Caco-2 (cell line): ENCODE measurements around the gene PRDM10. TPM values are rescaled to one million over a fixed set of nuclear protein-coding genes. Genes with fewer than 3 reads are reported as not detected.
"Not testable (repeated sequence)": the region's sequence is repeated elsewhere in the genome, so short reads cannot be mapped to it uniquely, and the experiment has no call there.

ENCODE experiments used
- BruUV-seq: library from RNA; stranded (reverse); fragments of 400-500 nt; replicated peaks from 2 replicates; lab custom pipeline; 2021; lab: Mats Ljungman, UMichigan
- CTCF ChIA-PET: fragments of 300-600 bp; sonication (Branson Sonifier 250); formaldehyde crosslinking; loops from one replicate; lab custom pipeline; 2022; ENCODE audit warnings: antibody characterized with exemption; lab: Charles Lee
- POLR2A ChIA-PET: fragments of 300-600 bp; sonication (Branson Sonifier 250); formaldehyde crosslinking; loops from one replicate; lab custom pipeline; 2022; ENCODE audit warnings: antibody characterized with exemption; lab: Charles Lee
- DNase-seq, 2 experiments: peaks; one replicate each; pipeline versions ENCODE4 v3.0.0 to v3.0.0-alpha.2; 2020 to 2022
- H3K27me3 ChIP-seq: replicated peaks from 2 replicates; pipeline ENCODE4 v1.6.0; 2011; ENCODE audit warnings: low read length; ENCODE audit not compliant: control insufficient read depth, insufficient read depth
- H3K36me3 ChIP-seq: 2 replicates; pipeline ENCODE4 v1.5.1; 2011; ENCODE audit warnings: low read length; ENCODE audit not compliant: control insufficient read depth, insufficient read depth
- H3K4me1 ChIP-seq: fragments of 250-450 bp; sonication (Bioruptor Pico); 2 replicates; pipeline ENCODE4 v1.5.1; 2020; ENCODE audit warnings: mild to moderate bottlenecking
- H3K4me3 ChIP-seq: 2 replicates; pipeline ENCODE4 v1.5.1; 2011; ENCODE audit warnings: low read depth, mild to moderate bottlenecking, control low read depth, low read length
- H3K9me3 ChIP-seq: fragments of 250-450 bp; sonication (Bioruptor Pico); 2 replicates; pipeline ENCODE4 v1.5.1; 2020; ENCODE audit warnings: mild to moderate bottlenecking, moderate library complexity
- H3K27ac Mint-ChIP-seq: one replicate; pipeline ENCODE4 v1.8.0; 2022; ENCODE audit warnings: mixed read lengths; ENCODE audit not compliant: unreplicated experiment
- H3K27me3 Mint-ChIP-seq: one replicate; pipeline ENCODE4 v1.8.0; 2022; ENCODE audit warnings: mixed read lengths; ENCODE audit not compliant: insufficient read depth, unreplicated experiment
- H3K36me3 Mint-ChIP-seq: one replicate; pipeline ENCODE4 v1.8.0; 2022; ENCODE audit warnings: mild to moderate bottlenecking, mixed read lengths; ENCODE audit not compliant: insufficient read depth, unreplicated experiment
- H3K4me1 Mint-ChIP-seq: one replicate; pipeline ENCODE4 v1.8.0; 2022; ENCODE audit warnings: low read depth, mixed read lengths; ENCODE audit not compliant: unreplicated experiment
- H3K4me3 Mint-ChIP-seq: one replicate; pipeline ENCODE4 v1.8.0; 2022; ENCODE audit warnings: mild to moderate bottlenecking, moderate library complexity, mixed read lengths; ENCODE audit not compliant: unreplicated experiment
- H3K9me3 Mint-ChIP-seq: one replicate; pipeline ENCODE4 v1.8.0; 2022; ENCODE audit warnings: mixed read lengths; ENCODE audit not compliant: unreplicated experiment
- intact Hi-C: fragments of 100-400 bp; cut with micrococcal nuclease; formaldehyde crosslinking; loops from one replicate; pipeline ENCODE4 v1.10.0; 2022; ENCODE audit not compliant: unreplicated experiment
- total RNA-seq: library from RNA; stranded (reverse); gene quantifications from 2 replicates; pipeline ENCODE4 v1.2.3, GENCODE V29; 2022
- TF ChIP-seq, protein P1 (sequence below), 2 experiments: fragments of 200-600 bp in 1 of 2; IDR thresholded peaks; 1 replicate in 1 of 2; 2 replicates in 1 of 2; pipeline versions ENCODE4 v1.5.1 to v1.8.0; 2011 to 2022; ENCODE audit warnings: antibody characterized with exemption in 1 of 2, control low read depth in 1 of 2, inconsistent platforms in 1 of 2, low read depth in 1 of 2, low read length in 1 of 2, mild to moderate bottlenecking in 1 of 2, moderate library complexity in 1 of 2; ENCODE audit not compliant: insufficient read depth in 1 of 2, severe bottlenecking in 1 of 2, unreplicated experiment in 1 of 2

The PRDM10 gene
- total RNA-seq, 1 experiment from 2014 or later, result 11.8 TPM

GRCh38 chr11:129960216-129961214 is 42.1 kb downstream of the PRDM10 start:
- no peaks in the 10 kb centered on the region for H3K9me3 ChIP-seq
- Mint-ChIP-seq H3K9me3 (no peaks in the 10 kb centered on the region), H3K4me1 (peaks cover 9% of the 10 kb centered on the region), H3K27me3 (no peaks in the 10 kb centered on the region), H3K4me3 (no peak overlapping the region), H3K27ac (peak overlapping the region; percentile 20), H3K36me3 (no peaks in the 10 kb centered on the region)
- intact Hi-C loops, result loop anchor here (1.0 to 5.0 kb wide), 2 partner anchors 17 to 33 kb away; no protein-coding TSS in a partner anchor
- DNase-seq, result peak in 1 of 2 experiments; percentile 39
- H3K4me1 ChIP-seq, result peaks cover 10% of the 10 kb centered on the region
- no peaks in the 10 kb centered on the region for H3K36me3 ChIP-seq
- no peaks in the 10 kb centered on the region for H3K27me3 ChIP-seq
- no TSS peak for BruUV-seq
- TF ChIP-seq, protein P1, sequence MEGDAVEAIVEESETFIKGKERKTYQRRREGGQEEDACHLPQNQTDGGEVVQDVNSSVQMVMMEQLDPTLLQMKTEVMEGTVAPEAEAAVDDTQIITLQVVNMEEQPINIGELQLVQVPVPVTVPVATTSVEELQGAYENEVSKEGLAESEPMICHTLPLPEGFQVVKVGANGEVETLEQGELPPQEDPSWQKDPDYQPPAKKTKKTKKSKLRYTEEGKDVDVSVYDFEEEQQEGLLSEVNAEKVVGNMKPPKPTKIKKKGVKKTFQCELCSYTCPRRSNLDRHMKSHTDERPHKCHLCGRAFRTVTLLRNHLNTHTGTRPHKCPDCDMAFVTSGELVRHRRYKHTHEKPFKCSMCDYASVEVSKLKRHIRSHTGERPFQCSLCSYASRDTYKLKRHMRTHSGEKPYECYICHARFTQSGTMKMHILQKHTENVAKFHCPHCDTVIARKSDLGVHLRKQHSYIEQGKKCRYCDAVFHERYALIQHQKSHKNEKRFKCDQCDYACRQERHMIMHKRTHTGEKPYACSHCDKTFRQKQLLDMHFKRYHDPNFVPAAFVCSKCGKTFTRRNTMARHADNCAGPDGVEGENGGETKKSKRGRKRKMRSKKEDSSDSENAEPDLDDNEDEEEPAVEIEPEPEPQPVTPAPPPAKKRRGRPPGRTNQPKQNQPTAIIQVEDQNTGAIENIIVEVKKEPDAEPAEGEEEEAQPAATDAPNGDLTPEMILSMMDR (IDR thresholded peaks at IDR 0.05; ENCODE audit: insufficient read depth in 1 of 2, low read depth in 1 of 2, low read length in 1 of 2, severe bottlenecking in 1 of 2, unreplicated experiment in 1 of 2), result no peak
- no peak overlapping the region for H3K4me3 ChIP-seq
- ChIA-PET CTCF (interaction anchor here (0.7 kb wide), 1 partner anchor 172 kb away, joined by 3 read pairs; no protein-coding TSS in a partner anchor), POLR2A (no interaction called here)

GRCh38 chr11:129959687-129960086 is 42.9 kb downstream of the PRDM10 start:
- ChIA-PET POLR2A (no interaction called here), CTCF (no interaction called here)
- Histone ChIP-seq H3K9me3 (no peaks in the 10 kb centered on the region), H3K4me1 (peaks cover 10% of the 10 kb centered on the region), H3K27me3 (no peaks in the 10 kb centered on the region), H3K36me3 (no peaks in the 10 kb centered on the region), H3K4me3 (no peak overlapping the region)
- BruUV-seq, result no TSS peak
- TF ChIP-seq, protein P1 (IDR thresholded peaks at IDR 0.05; ENCODE audit: insufficient read depth in 1 of 2, low read depth in 1 of 2, low read length in 1 of 2, severe bottlenecking in 1 of 2, unreplicated experiment in 1 of 2), result no peak
- no peaks in the 10 kb centered on the region for H3K9me3 Mint-ChIP-seq
- peaks cover 9% of the 10 kb centered on the region for H3K4me1 Mint-ChIP-seq
- H3K27me3 Mint-ChIP-seq, result no peaks in the 10 kb centered on the region
- peak overlapping the region; percentile 20 for H3K27ac Mint-ChIP-seq
- no peaks in the 10 kb centered on the region for H3K36me3 Mint-ChIP-seq
- no peak overlapping the region for H3K4me3 Mint-ChIP-seq
- intact Hi-C loops, result loop anchor here (1.0 to 5.0 kb wide), 2 partner anchors 16 to 32 kb away; no protein-coding TSS in a partner anchor
- no peak for DNase-seq

DNA sequence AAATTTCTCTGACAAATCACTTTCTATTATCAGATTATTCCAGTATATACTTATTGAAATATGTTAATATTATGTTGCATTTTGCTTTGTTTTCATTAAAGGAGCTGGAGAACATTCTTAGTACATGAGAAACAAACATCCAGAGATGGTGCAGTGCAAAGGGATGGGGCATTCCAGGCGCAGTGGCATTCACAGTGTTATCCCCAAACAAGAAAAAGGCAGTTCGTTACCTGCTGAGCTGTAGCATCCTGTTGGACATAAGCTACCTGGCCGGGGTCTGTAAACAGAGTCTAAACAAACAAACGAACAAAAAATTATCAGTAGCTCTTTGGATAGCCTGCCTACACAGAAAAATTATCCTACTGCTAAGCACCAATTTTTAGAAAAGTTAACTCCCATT is 47.4 kb downstream of the PRDM10 start:
- Mint-ChIP-seq H3K4me3 (no peak overlapping the region), H3K9me3 (no peaks in the 10 kb centered on the region), H3K27ac (no peak overlapping the region), H3K4me1 (peaks cover 15% of the 10 kb centered on the region), H3K27me3 (no peaks in the 10 kb centered on the region), H3K36me3 (no peaks in the 10 kb centered on the region)
- BruUV-seq, result no TSS peak
- intact Hi-C loops, result no loop called here
- Histone ChIP-seq H3K27me3 (no peaks in the 10 kb centered on the region), H3K9me3 (no peaks in the 10 kb centered on the region), H3K36me3 (no peaks in the 10 kb centered on the region), H3K4me3 (no peak overlapping the region), H3K4me1 (peaks cover 4% of the 10 kb centered on the region)
- POLR2A ChIA-PET, result interaction anchor here (1.4 kb wide), 1 partner anchor 47 kb away, joined by 4 read pairs; the partner anchor contains the start of gene PRDM10
- TF ChIP-seq, protein P1 (IDR thresholded peaks at IDR 0.05; ENCODE audit: insufficient read depth in 1 of 2, low read depth in 1 of 2, low read length in 1 of 2, severe bottlenecking in 1 of 2, unreplicated experiment in 1 of 2), result no peak
- CTCF ChIA-PET, result interaction anchor here (0.6 to 0.7 kb wide), 2 partner anchors 177 to 191 kb away, joined by 3 read pairs; no protein-coding TSS in a partner anchor
- DNase-seq, result no peak

GRCh38 chr11:129954703-129955102 is 47.9 kb downstream of the PRDM10 start:
- not testable (repeated sequence) for H3K4me1 ChIP-seq

More at GRCh38 chr11:129954703-129955102, 47.9 kb downstream of the PRDM10 start:
- DNase-seq, H3K9me3 Mint-ChIP-seq, H3K27me3 Mint-ChIP-seq, H3K27me3 ChIP-seq, H3K36me3 Mint-ChIP-seq, H3K4me3 ChIP-seq, H3K36me3 ChIP-seq, BruUV-seq, H3K9me3 ChIP-seq, H3K4me3 Mint-ChIP-seq, H3K27ac Mint-ChIP-seq, POLR2A ChIA-PET, intact Hi-C loops: not testable (repeated sequence)
- peaks cover 16% of the 10 kb centered on the region for H3K4me1 Mint-ChIP-seq
- CTCF ChIA-PET, result interaction anchor here (0.6 kb wide), 1 partner anchor 178 kb away, joined by 3 read pairs; no protein-coding TSS in a partner anchor
